Fibroblast of lung (primary cell): Measurements from ENCODE around the gene HPCAL1. TPM values are rescaled to one million over a fixed set of nuclear protein-coding genes. Genes with fewer than 3 reads are reported as not detected.

Experiments used
- DNase-seq, 2 donors: peaks; one replicate each; pipeline versions ENCODE4 v3.0.0 to v3.0.0-alpha.2; 2010; ENCODE audit warnings: low read depth in 2 of 2
- H2AFZ ChIP-seq: 2 replicates; pipeline ENCODE4 v1.5.1; 2012; ENCODE audit warnings: low read length, control low read depth, inconsistent platforms
- H3K27ac ChIP-seq: 2 replicates; pipeline ENCODE4 v1.5.1; 2011; ENCODE audit warnings: low read length, control low read depth; ENCODE audit not compliant: insufficient read depth
- H3K27me3 ChIP-seq: 2 replicates; pipeline ENCODE4 v1.5.1; 2011; ENCODE audit warnings: mild to moderate bottlenecking, low read length; ENCODE audit not compliant: control insufficient read depth, insufficient read depth
- H3K36me3 ChIP-seq: 2 replicates; pipeline ENCODE4 v1.5.1; 2011; ENCODE audit warnings: low read length; ENCODE audit not compliant: control insufficient read depth, insufficient read depth
- H3K4me1 ChIP-seq: 2 replicates; pipeline ENCODE4 v1.5.1; 2011; ENCODE audit warnings: low read length; ENCODE audit not compliant: control insufficient read depth, insufficient read depth; ENCODE audit errors: extremely low read depth
- H3K4me2 ChIP-seq: 2 replicates; pipeline ENCODE4 v1.5.1; 2011; ENCODE audit warnings: low read length, control low read depth; ENCODE audit not compliant: insufficient read depth; ENCODE audit errors: extremely low read depth
- H3K4me3 ChIP-seq, 4 experiments: fragments of 200-600 bp in 1 of 4; sonication (generic) in 1 of 4; replicated peaks in 1 of 4; 2 replicates each; pipeline ENCODE4 v1.5.1; 2011 to 2016; ENCODE audit warnings: low read length in 4 of 4, low read depth in 3 of 4, mild to moderate bottlenecking in 3 of 4, control low read depth in 2 of 4, inconsistent platforms in 1 of 4, mixed read lengths in 1 of 4; ENCODE audit not compliant: insufficient read depth in 1 of 4; ENCODE audit errors: control extremely low read depth in 1 of 4
- H3K79me2 ChIP-seq: 2 replicates; pipeline ENCODE4 v1.5.1; 2012; ENCODE audit warnings: mild to moderate bottlenecking, low read length, inconsistent platforms; ENCODE audit not compliant: control insufficient read depth, insufficient read depth
- H3K9ac ChIP-seq: 2 replicates; pipeline ENCODE4 v1.5.1; 2011; ENCODE audit warnings: mild to moderate bottlenecking, low read length, control low read depth; ENCODE audit not compliant: insufficient read depth
- H3K9me3 ChIP-seq: 2 replicates; pipeline ENCODE4 v1.5.1; 2012; ENCODE audit warnings: low read depth, low read length; ENCODE audit not compliant: control insufficient read depth, insufficient read depth
- H4K20me1 ChIP-seq: 2 replicates; pipeline ENCODE4 v1.5.1; 2011; ENCODE audit warnings: low read length; ENCODE audit not compliant: control insufficient read depth, insufficient read depth; ENCODE audit errors: extremely low read depth
- EZH2 ChIP-seq: IDR thresholded peaks from 2 replicates; pipeline ENCODE4 v1.5.1; 2012; ENCODE audit warnings: low read length, control low read depth, mild to moderate bottlenecking; ENCODE audit errors: missing control alignments
- polyA plus RNA-seq, 2 donors: library from polyadenylated mRNA; depleted of rRNA in 1 of 2; stranded (reverse) in 1 of 2; unstranded in 1 of 2; fragments of >200 nt; gene quantifications; 2 replicates each; pipeline ENCODE4 v1.2.1, GENCODE V29; 2011 to 2012; ENCODE audit warnings: missing spikeins in 1 of 2
- total RNA-seq: library from RNA; depleted of rRNA; stranded (reverse); fragments of >200 nt; gene quantifications from 2 replicates; pipeline ENCODE4 v1.2.1, GENCODE V29; 2014
- TF ChIP-seq, protein P1 (sequence below), 2 donors: IDR thresholded peaks in 1 of 2; conservative IDR thresholded peaks in 1 of 2; 1 replicate in 1 of 2; 2 replicates in 1 of 2; pipeline ENCODE4 v1.5.1; 2011 to 2012; ENCODE audit warnings: low read length in 2 of 2, control low read depth in 1 of 2, inconsistent platforms in 1 of 2, low read depth in 1 of 2, mild to moderate bottlenecking in 1 of 2

HPCAL1 gene
- total and polyA plus RNA-seq, 2 donors (not counting 1 experiment from before 2014, with no cell fraction given), result 11.4 to 34.5 TPM

DNA sequence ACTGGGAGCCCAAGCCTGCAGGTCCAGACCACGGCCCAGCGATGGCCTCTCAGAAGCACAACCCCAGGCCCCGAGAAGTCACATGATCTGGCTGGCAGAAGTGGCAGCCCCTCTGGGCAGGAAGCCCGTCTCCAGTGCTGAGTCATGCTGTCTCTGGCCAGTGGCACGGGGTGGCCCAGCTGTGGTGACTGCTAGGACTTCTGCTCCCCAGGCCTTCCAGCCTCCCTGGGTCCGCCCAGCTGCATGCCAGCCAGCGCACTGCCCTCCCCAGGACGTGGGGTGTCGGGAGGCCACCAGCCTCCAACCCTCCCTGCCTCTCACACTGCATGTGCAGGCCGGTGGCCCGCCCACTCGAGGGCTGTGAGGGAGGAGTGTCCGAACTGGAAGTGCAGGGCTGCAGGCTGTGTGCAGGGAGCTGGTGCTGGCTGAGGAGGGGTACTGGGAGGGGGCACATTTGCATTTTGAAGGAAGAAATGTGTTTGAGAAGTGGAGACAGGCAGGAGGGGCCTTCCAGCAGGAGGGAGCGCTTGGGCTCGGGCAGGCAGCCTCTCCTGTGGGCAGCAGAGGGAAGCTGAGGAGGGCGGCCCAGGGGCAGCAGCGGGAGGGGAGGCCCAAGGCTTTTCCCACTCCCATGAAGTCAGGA is 17.0 kb upstream of the HPCAL1 start:
- DNase-seq, result peak; percentile 49 to 61
- no peaks in the 10 kb centered on the region for H3K79me2 ChIP-seq
- H3K4me3 ChIP-seq, result no peak overlapping the region
- no peak overlapping the region for H3K9ac ChIP-seq
- no peaks in the 10 kb centered on the region for H3K27me3 ChIP-seq
- peaks cover 16% of the 10 kb centered on the region for H3K4me1 ChIP-seq
- no peak for TF ChIP-seq EZH2
- TF ChIP-seq, protein P1, sequence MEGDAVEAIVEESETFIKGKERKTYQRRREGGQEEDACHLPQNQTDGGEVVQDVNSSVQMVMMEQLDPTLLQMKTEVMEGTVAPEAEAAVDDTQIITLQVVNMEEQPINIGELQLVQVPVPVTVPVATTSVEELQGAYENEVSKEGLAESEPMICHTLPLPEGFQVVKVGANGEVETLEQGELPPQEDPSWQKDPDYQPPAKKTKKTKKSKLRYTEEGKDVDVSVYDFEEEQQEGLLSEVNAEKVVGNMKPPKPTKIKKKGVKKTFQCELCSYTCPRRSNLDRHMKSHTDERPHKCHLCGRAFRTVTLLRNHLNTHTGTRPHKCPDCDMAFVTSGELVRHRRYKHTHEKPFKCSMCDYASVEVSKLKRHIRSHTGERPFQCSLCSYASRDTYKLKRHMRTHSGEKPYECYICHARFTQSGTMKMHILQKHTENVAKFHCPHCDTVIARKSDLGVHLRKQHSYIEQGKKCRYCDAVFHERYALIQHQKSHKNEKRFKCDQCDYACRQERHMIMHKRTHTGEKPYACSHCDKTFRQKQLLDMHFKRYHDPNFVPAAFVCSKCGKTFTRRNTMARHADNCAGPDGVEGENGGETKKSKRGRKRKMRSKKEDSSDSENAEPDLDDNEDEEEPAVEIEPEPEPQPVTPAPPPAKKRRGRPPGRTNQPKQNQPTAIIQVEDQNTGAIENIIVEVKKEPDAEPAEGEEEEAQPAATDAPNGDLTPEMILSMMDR (conservative IDR thresholded peaks at IDR 0.05 in 1 of 2, IDR thresholded peaks at IDR 0.05 in 1 of 2; ENCODE audit: low read depth in 1 of 2, low read length in 2 of 2), result no peak
- H3K4me2 ChIP-seq, result no peak overlapping the region
- no peaks in the 10 kb centered on the region for H4K20me1 ChIP-seq
- no peaks in the 10 kb centered on the region for H3K9me3 ChIP-seq
- no peaks in the 10 kb centered on the region for H3K36me3 ChIP-seq
- no peak overlapping the region for H3K27ac ChIP-seq
- H2AFZ ChIP-seq, result no peak overlapping the region

DNA sequence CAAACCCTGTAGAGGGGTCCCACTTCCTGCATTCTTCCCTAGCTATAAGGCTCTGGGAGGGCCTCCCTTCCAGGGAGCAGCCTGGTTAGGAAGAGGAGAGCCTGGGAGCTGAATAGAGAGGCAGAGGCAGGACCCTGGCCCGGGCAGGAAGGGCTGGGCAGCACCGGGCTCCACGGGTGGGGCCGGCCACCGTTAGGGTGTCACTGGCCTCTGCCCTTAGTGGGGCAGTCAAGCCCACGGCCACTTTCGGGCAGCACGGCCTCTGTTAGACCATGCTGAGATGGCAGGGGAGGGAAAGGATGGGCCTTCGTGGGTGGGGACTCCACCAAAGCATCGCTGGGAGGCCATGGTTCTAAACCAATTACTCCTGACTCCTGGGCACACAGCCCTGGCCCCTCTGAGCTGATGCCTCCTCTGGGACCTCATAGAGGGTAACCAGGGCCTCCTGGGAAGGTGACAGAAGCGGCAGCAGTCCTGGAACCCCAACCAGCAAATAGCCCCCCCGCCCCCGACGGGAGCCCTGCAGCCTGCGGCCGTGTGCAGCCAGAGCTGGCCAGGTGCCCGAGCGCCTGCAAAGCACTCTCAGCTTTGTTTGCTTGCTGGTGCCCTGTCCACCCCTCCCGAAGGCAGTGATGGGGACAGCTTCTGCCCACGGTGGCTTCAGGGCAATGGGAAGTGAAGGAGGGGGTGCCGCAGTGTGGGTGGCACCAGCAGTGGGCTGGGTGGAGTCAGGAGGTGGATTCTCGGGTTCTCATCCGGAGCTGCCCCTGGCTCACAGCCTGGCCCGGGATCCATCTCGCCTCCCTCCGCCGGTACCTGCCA is 16.3 kb upstream of the HPCAL1 start:
- Histone ChIP-seq H3K9ac (no peak overlapping the region), H3K27ac (no peak overlapping the region), H3K27me3 (no peaks in the 10 kb centered on the region), H3K4me2 (no peak overlapping the region), H3K36me3 (no peaks in the 10 kb centered on the region), H3K4me3 (no peak overlapping the region), H3K79me2 (no peaks in the 10 kb centered on the region), H3K4me1 (peaks cover 16% of the 10 kb centered on the region), H4K20me1 (no peaks in the 10 kb centered on the region), H3K9me3 (no peaks in the 10 kb centered on the region), H2AFZ (no peak overlapping the region)
- DNase-seq, result no peak
- TF ChIP-seq, protein P1 (conservative IDR thresholded peaks at IDR 0.05 in 1 of 2, IDR thresholded peaks at IDR 0.05 in 1 of 2; ENCODE audit: low read depth in 1 of 2, low read length in 2 of 2), result no peak
- no peak for TF ChIP-seq EZH2

DNA sequence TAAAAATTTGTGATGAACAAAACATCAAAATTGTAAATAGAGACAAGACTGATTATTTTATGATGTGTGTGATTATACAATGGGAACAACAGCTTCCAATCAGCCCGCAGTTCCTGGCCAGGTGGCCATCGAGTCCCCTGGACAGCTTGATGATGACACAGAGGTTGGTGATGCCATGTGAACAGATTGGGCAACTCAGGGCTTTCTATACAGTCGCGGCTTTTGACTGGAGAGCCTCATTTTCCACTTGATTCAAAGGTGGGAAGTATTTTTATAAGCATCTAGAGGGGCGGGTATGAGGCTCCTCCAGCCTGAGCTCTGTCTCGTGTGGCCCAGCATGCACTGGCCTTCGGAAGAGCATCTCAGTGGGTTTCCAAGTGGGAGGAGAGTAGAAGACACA is 14.9 kb upstream of the HPCAL1 start:
- no peaks in the 10 kb centered on the region for H3K27me3 ChIP-seq
- no peaks in the 10 kb centered on the region for H4K20me1 ChIP-seq
- no peaks in the 10 kb centered on the region for H3K79me2 ChIP-seq
- H3K9me3 ChIP-seq, result no peaks in the 10 kb centered on the region
- H3K4me2 ChIP-seq, result no peak overlapping the region
- no peak overlapping the region for H2AFZ ChIP-seq
- H3K4me1 ChIP-seq, result peaks cover 14% of the 10 kb centered on the region
- H3K36me3 ChIP-seq, result no peaks in the 10 kb centered on the region
- DNase-seq, result no peak
- no peak for TF ChIP-seq EZH2
- TF ChIP-seq, protein P1 (conservative IDR thresholded peaks at IDR 0.05 in 1 of 2, IDR thresholded peaks at IDR 0.05 in 1 of 2; ENCODE audit: low read depth in 1 of 2, low read length in 2 of 2), result no peak
- H3K27ac ChIP-seq, result no peak overlapping the region
- H3K4me3 ChIP-seq, result no peak overlapping the region
- H3K9ac ChIP-seq, result no peak overlapping the region
